Vagina (tissue), 2 donors: ENCODE measurements around the gene EYS.
A peak's percentile ranks its signal among the peaks of the same experiment; 100 is the strongest.

Source experiments
- CTCF ChIP-seq, 3 experiments: fragments of 450-650 bp in 2 of 3; fragments of 200-600 bp in 1 of 3; sonication (generic) in 1 of 3; IDR thresholded peaks; one replicate each; pipeline ENCODE4 v1.5.1; 2017 to 2019; ENCODE audit warnings: antibody characterized with exemption in 3 of 3, mild to moderate bottlenecking in 2 of 3, moderate library complexity in 2 of 3
- POLR2A ChIP-seq, 2 donors: fragments of 450-650 bp; IDR thresholded peaks; one replicate each; pipeline ENCODE4 v1.6.1; 2017; ENCODE audit warnings: antibody characterized with exemption in 2 of 2, mild to moderate bottlenecking in 2 of 2, moderate library complexity in 2 of 2

GRCh38 chr6:63802606-63803206 is 1904.3 kb downstream of the EYS start:
- TF ChIP-seq CTCF (IDR thresholded peaks at IDR 0.05) (peak in 1 of 3 experiments; percentile 9), POLR2A (IDR thresholded peaks at IDR 0.05) (no peak)
